DOHH2 (cell line): ENCODE measurements around the gene ITGA11.

Experiments
- H3F3A ChIP-seq: fragments of 200-600 bp; sonication (generic), shearing (Covaris generic); 2 replicates; pipeline ENCODE4 v1.6.0; 2016; ENCODE audit warnings: antibody characterized with exemption, mild to moderate bottlenecking; ENCODE audit not compliant: control insufficient read depth, insufficient read depth
- H3K27ac ChIP-seq: fragments of 200-600 bp; sonication (generic); 2 replicates; pipeline ENCODE4 v1.5.1; 2014; ENCODE audit warnings: low read depth, mild to moderate bottlenecking, low read length, moderate library complexity
- H3K27me3 ChIP-seq: fragments of 200-600 bp; sonication (generic); 2 replicates; pipeline ENCODE4 v1.6.1; 2014; ENCODE audit warnings: mild to moderate bottlenecking, low read length, mixed read lengths; ENCODE audit not compliant: control insufficient read depth
- H3K36me3 ChIP-seq: fragments of 200-600 bp; sonication (generic); 2 replicates; pipeline ENCODE4 v1.6.1; 2014; ENCODE audit warnings: mild to moderate bottlenecking, low read length, moderate library complexity, mixed read lengths; ENCODE audit not compliant: control insufficient read depth
- H3K4me1 ChIP-seq: fragments of 200-600 bp; sonication (generic); 2 replicates; pipeline ENCODE4 v1.6.1; 2014; ENCODE audit warnings: mild to moderate bottlenecking, low read length, mixed read lengths; ENCODE audit not compliant: control insufficient read depth
- H3K4me2 ChIP-seq: fragments of 200-600 bp; sonication (generic); 2 replicates; pipeline ENCODE4 v1.6.0; 2014; ENCODE audit warnings: mild to moderate bottlenecking, low read length, moderate library complexity
- H3K4me3 ChIP-seq: fragments of 200-600 bp; sonication (generic); 2 replicates; pipeline ENCODE4 v1.5.1; 2014; ENCODE audit warnings: mild to moderate bottlenecking, low read length, mixed read lengths
- H3K79me2 ChIP-seq: fragments of 200-600 bp; sonication (generic); 2 replicates; pipeline ENCODE4 v1.6.1; 2014; ENCODE audit warnings: mild to moderate bottlenecking, low read length, mixed read lengths; ENCODE audit not compliant: control insufficient read depth
- H3K9me2 ChIP-seq: fragments of 200-600 bp; sonication (generic); replicated peaks from 2 replicates; pipeline ENCODE4 v1.6.1; 2014; ENCODE audit warnings: mild to moderate bottlenecking, low read length, mixed read lengths; ENCODE audit not compliant: control insufficient read depth
- H3K9me3 ChIP-seq: fragments of 200-600 bp; sonication (generic); 2 replicates; pipeline ENCODE4 v1.6.1; 2014; ENCODE audit warnings: antibody characterized with exemption, low read length, mixed read lengths; ENCODE audit not compliant: control insufficient read depth, insufficient read depth
- H4K20me1 ChIP-seq: fragments of 200-600 bp; sonication (generic); 2 replicates; pipeline ENCODE4 v1.6.0; 2014; ENCODE audit warnings: low read depth, mild to moderate bottlenecking, antibody characterized with exemption, low read length, moderate library complexity; ENCODE audit not compliant: control insufficient read depth, insufficient read depth
- CTCF ChIP-seq: fragments of 200-600 bp; sonication (generic); IDR thresholded peaks from one replicate; pipeline ENCODE4 v1.5.1; 2014; ENCODE audit warnings: antibody characterized with exemption, mild to moderate bottlenecking, low read depth, low read length; ENCODE audit not compliant: poor library complexity, severe bottlenecking
- EZH2phosphoT487 ChIP-seq: fragments of 200-600 bp; sonication (generic); IDR thresholded peaks from 2 replicates; pipeline ENCODE4 v1.6.1; 2017; ENCODE audit warnings: borderline replicate concordance, mild to moderate bottlenecking, antibody characterized with exemption, low read length, moderate library complexity, mixed read lengths

Gene ITGA11

GRCh38 chr15:68431792-68432401 lies at the start of gene ITGA11:
TSS of gene ITGA11 (minus strand) at chr15:68432163. CDS start at chr15:68432066, 97 bp downstream.
- Histone ChIP-seq H3K27ac (no peak within 1 kb of the TSS), H3F3A (no peaks in the 10 kb centered on the region), H3K4me2 (no peak within 1 kb of the TSS), H3K9me3 (no peaks in the 10 kb centered on the region), H3K4me1 (no peaks in the 10 kb centered on the region), H3K36me3 (no peaks in the 10 kb centered on the region), H3K9me2 (no peaks in the 10 kb centered on the region), H3K4me3 (no peak within 1 kb of the TSS), H3K79me2 (no peaks in the 10 kb centered on the region), H3K27me3 (peaks cover 10% of the 10 kb centered on the region), H4K20me1 (no peaks in the 10 kb centered on the region)
- TF ChIP-seq CTCF (no peak), EZH2phosphoT487 (no peak)

GRCh38 chr15:68481321-68481720 lies 49.4 kb upstream of the ITGA11 start:
- Histone ChIP-seq H3F3A (no peaks in the 10 kb centered on the region), H3K27ac (no peak overlapping the region), H3K36me3 (no peaks in the 10 kb centered on the region), H3K79me2 (no peaks in the 10 kb centered on the region), H3K9me3 (no peaks in the 10 kb centered on the region), H3K27me3 (peaks cover 5% of the 10 kb centered on the region; the same call in 1 of the 2 replicates), H3K4me3 (no peak overlapping the region), H3K9me2 (no peaks in the 10 kb centered on the region), H4K20me1 (no peaks in the 10 kb centered on the region), H3K4me1 (no peaks in the 10 kb centered on the region), H3K4me2 (no peak overlapping the region)
- TF ChIP-seq CTCF (no peak), EZH2phosphoT487 (no peak)

- H3F3A ChIP-seq, result no peaks in the 10 kb centered on the region
- no peak overlapping the region for H3K27ac ChIP-seq
- TF ChIP-seq EZH2phosphoT487, result no peak
- no peak for TF ChIP-seq CTCF
These were observed 48.3 kb upstream of the ITGA11 start for GRCh38 chr15:68480296-68480695.

More at GRCh38 chr15:68480296-68480695, 48.3 kb upstream of the ITGA11 start:
- H4K20me1 ChIP-seq, result no peaks in the 10 kb centered on the region
- no peak overlapping the region for H3K4me2 ChIP-seq
- no peaks in the 10 kb centered on the region for H3K9me2 ChIP-seq
- no peaks in the 10 kb centered on the region for H3K36me3 ChIP-seq
- H3K79me2 ChIP-seq, result no peaks in the 10 kb centered on the region
- no peaks in the 10 kb centered on the region for H3K9me3 ChIP-seq
- no peak overlapping the region for H3K4me3 ChIP-seq
- peaks cover 5% of the 10 kb centered on the region; the same call in 1 of the 2 replicates for H3K27me3 ChIP-seq
- no peaks in the 10 kb centered on the region for H3K4me1 ChIP-seq
